A549 (cell line): ENCODE measurements around the gene C10orf90.

Experiments
- BHLHE40 ChIP-seq: IDR thresholded peaks from 2 replicates; pipeline ENCODE4 v1.6.1; 2012; ENCODE audit warnings: low read depth, low read length, inconsistent platforms
- CTCF ChIP-seq: fragments of >200 bp; sonication (Bioruptor Twin); formaldehyde crosslinking; IDR thresholded peaks from 3 replicates; pipeline ENCODE4 v1.5.1; 2016
- MAZ ChIP-seq: fragments of 150-350 bp; IDR thresholded peaks from 2 replicates; pipeline ENCODE4 v1.6.1; 2014; ENCODE audit warnings: antibody characterized with exemption, low read depth, low read length, borderline replicate concordance
- POLR2A ChIP-seq: IDR thresholded peaks from 2 replicates; pipeline ENCODE4 v1.6.1; 2012; ENCODE audit warnings: mild to moderate bottlenecking, low read length
- REST ChIP-seq: fragments of 200-600 bp; sonication (generic); IDR thresholded peaks from 2 replicates; pipeline ENCODE4 v1.6.1; 2016; ENCODE audit warnings: antibody characterized with exemption, mild to moderate bottlenecking, moderate library complexity
- SMC3 ChIP-seq: fragments of >200 bp; sonication (Bioruptor Twin); formaldehyde crosslinking; IDR thresholded peaks from 3 replicates; pipeline ENCODE4 v1.6.1; 2018; ENCODE audit warnings: inconsistent platforms
- TFCP2L1 ChIP-seq: fragments of 250-450 bp; sonication (Bioruptor Pico); IDR thresholded peaks from 2 replicates; pipeline ENCODE4 v1.5.0; 2021; ENCODE audit warnings: mild to moderate bottlenecking

GRCh38 chr10:126634911-126635310 is 35.6 kb downstream of the C10orf90 start:
- TF ChIP-seq POLR2A (no peak), TFCP2L1 (CRISPR knock-in tag) (no peak), CTCF (no peak), SMC3 (no peak), MAZ (no peak), BHLHE40 (no peak), REST (no peak)
